ENCODE data around the gene SLC25A33. TPM values are rescaled to one million over a fixed set of nuclear protein-coding genes. Genes with fewer than 3 reads are reported as not detected.

SLC25A33 gene
- total and polyA plus RNA-seq, 2 donors from 2014 or later, result 3.8 to 11.3 TPM

DNA sequence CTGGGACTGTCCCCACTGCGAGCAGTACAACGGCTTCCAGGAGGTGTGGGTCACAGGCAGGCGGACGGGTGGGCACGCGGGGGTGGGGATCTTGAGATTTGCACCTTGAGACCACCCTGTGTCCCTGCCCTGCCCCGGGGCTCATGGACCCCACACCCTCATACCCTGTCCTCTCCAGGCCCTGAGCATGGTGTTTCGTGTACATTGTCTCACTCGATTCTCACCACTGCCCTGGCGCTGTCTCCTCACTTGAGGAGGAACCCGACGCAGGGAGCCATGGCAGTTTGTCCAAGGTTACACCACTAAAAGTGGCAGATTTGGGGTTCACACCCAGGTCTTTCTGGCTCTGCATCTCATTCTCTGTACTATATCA is 56.7 kb downstream of the SLC25A33 start:
- no peak for TF ChIP-seq CTCF (IDR thresholded peaks at IDR 0.05; ENCODE audit: borderline replicate concordance, extremely low read depth, insufficient read depth)
- DNase-seq (no peak), FAIRE-seq (no peak)
- Histone ChIP-seq H3K9me3 (ENCODE audit: control insufficient read depth in 2 of 3, insufficient read depth in 1 of 3, low read length in 3 of 3) (no peaks in the 10 kb centered on the region), H3K9ac (ENCODE audit: low read length in 3 of 3) (no peak overlapping the region), H3K4me3 (ENCODE audit: low read length in 3 of 3) (no peak overlapping the region), H3K27me3 (ENCODE audit: control insufficient read depth, insufficient read depth, low read length) (no peaks in the 10 kb centered on the region), H3K36me3 (ENCODE audit: control insufficient read depth in 2 of 3, insufficient read depth in 3 of 3, low read length in 3 of 3) (peaks cover 0 to 3% (median under 1%) of the 10 kb centered on the region in 3 donors), H3K4me1 (ENCODE audit: control insufficient read depth in 2 of 3, insufficient read depth in 2 of 3, low read depth in 1 of 3, low read length in 3 of 3) (peaks cover 0 to 14% (median 6%) of the 10 kb centered on the region in 3 donors), H3K27ac (ENCODE audit: low read depth in 2 of 2, low read length in 2 of 2) (no peak overlapping the region)
- intact Hi-C loops (cut with DNase I), result no loop called here

DNA sequence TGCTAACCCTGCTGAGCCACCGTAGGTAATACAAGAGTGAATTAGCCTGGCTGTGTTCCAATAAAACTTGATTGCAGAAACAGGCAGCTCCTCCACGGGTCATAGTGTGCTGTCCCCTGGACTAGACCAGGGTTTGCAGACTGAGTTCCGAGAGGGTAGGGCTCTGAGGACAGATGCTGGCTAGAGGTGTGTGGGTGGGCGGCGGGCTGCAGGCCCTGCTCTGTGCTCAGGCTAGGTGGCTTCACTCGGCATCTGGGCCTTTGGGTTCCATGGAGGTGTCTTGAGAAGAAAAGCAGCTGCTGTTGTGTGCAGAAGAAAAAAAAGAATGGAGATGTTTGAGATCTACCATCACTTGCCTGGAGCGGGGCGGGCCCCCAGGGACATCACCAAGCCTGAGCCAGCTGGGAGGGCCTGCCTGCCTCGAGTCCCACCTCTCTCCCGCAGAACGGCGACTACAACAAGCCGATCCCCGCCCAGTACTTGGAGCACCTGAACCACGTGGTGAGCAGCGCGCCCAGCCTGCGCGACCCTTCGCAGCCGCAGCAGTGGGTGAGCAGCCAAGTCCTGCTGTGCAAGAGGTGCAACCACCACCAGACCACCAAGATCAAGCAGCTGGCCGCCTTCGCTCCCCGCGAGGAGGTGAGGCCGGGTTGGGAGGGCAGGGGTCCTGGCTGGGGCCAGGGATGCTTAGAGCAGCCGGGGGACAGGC is 57.3 kb downstream of the SLC25A33 start:
- FAIRE-seq, result no peak
- DNase-seq, result peak in 2 of 5 donors; percentile 34 to 46
- Histone ChIP-seq H3K27me3 (ENCODE audit: control insufficient read depth, insufficient read depth, low read length) (no peaks in the 10 kb centered on the region), H3K9ac (ENCODE audit: low read length in 3 of 3) (no peak overlapping the region), H3K36me3 (ENCODE audit: control insufficient read depth in 2 of 3, insufficient read depth in 3 of 3, low read length in 3 of 3) (peaks cover 0 to 3% (median 3%) of the 10 kb centered on the region in 3 donors), H3K4me1 (ENCODE audit: control insufficient read depth in 2 of 3, insufficient read depth in 2 of 3, low read depth in 1 of 3, low read length in 3 of 3) (peaks cover 0 to 14% (median 6%) of the 10 kb centered on the region in 3 donors), H3K9me3 (ENCODE audit: control insufficient read depth in 2 of 3, insufficient read depth in 1 of 3, low read length in 3 of 3) (no peaks in the 10 kb centered on the region), H3K4me3 (ENCODE audit: low read length in 3 of 3) (no peak overlapping the region), H3K27ac (ENCODE audit: low read depth in 2 of 2, low read length in 2 of 2) (no peak overlapping the region)
- intact Hi-C loops (cut with DNase I), result no loop called here
- no peak for TF ChIP-seq CTCF (IDR thresholded peaks at IDR 0.05; ENCODE audit: borderline replicate concordance, extremely low read depth, insufficient read depth)

DNA sequence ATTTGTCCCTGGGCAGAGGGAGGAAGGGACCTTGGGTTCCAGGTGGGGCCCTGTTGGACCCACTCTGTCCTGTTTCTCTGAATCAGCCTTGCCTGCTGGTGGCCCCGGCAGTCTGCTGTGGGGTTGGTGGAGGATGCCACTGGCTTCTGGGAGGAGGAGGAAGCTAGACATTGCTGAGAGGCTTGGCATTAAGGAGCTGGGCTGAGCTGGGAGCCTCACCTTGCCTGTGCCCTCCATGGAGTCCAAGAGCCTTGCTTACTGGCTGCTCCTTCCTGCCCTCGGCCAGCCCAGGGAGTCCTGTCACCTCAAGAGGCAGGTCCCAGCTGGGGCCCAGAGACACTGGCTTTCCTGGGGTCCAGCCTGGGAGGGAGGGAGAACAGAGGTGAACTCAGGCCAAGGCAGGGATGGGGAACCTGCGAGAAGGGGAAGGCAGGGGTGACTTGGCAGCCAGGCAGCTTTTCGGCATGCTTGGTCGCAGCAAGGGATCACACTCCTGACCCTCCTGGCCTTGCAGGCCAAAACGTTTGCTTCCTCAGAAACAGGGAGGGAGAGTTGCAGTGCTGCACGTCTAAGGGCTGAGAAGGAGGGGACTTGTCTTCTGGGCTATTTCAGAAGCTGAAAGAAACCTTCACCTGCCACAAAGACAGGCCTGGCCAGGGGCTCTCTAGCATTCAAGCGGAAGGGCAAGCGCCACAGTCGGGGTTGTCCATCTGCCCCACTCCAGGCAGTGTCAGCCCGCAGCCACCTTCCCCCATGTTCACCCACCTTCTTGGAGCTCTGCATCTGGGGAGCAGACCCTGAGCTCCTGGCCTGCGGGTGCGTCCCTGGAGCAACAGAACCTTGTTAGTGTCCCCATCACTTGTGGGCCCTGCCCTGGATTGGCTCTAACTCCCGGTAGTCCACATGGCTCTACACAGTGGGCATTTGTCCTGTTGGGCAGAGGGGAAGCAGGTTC is 58.4 kb downstream of the SLC25A33 start:
- no peak overlapping the region for H3K27ac ChIP-seq (ENCODE audit: low read depth in 2 of 2, low read length in 2 of 2)
- no peaks in the 10 kb centered on the region for H3K27me3 ChIP-seq (ENCODE audit: control insufficient read depth, insufficient read depth, low read length)
- TF ChIP-seq CTCF (IDR thresholded peaks at IDR 0.05; ENCODE audit: borderline replicate concordance, extremely low read depth, insufficient read depth), result no peak
- H3K9ac ChIP-seq (ENCODE audit: low read length in 3 of 3), result no peak overlapping the region
- FAIRE-seq, result no peak
- intact Hi-C loops (cut with DNase I), result no loop called here
- DNase-seq, result no peak
- H3K4me3 ChIP-seq (ENCODE audit: low read length in 3 of 3), result no peak overlapping the region
- H3K9me3 ChIP-seq (ENCODE audit: control insufficient read depth in 2 of 3, insufficient read depth in 1 of 3, low read length in 3 of 3), result no peaks in the 10 kb centered on the region
- peaks cover 0 to 6% (median 3%) of the 10 kb centered on the region in 3 donors for H3K36me3 ChIP-seq (ENCODE audit: control insufficient read depth in 2 of 3, insufficient read depth in 3 of 3, low read length in 3 of 3)
- peaks cover 0 to 14% (median 6%) of the 10 kb centered on the region in 3 donors for H3K4me1 ChIP-seq (ENCODE audit: control insufficient read depth in 2 of 3, insufficient read depth in 2 of 3, low read depth in 1 of 3, low read length in 3 of 3)

All from kidney (tissue), 14 donors.